Iris pigment epithelial cell (primary cell): Measurements from ENCODE around the gene KARS1.

ENCODE experiments used
- DNase-seq: peaks from one replicate; pipeline ENCODE4 v3.0.0-alpha.2; 2011; ENCODE audit warnings: low read depth

The KARS1 gene

DNA sequence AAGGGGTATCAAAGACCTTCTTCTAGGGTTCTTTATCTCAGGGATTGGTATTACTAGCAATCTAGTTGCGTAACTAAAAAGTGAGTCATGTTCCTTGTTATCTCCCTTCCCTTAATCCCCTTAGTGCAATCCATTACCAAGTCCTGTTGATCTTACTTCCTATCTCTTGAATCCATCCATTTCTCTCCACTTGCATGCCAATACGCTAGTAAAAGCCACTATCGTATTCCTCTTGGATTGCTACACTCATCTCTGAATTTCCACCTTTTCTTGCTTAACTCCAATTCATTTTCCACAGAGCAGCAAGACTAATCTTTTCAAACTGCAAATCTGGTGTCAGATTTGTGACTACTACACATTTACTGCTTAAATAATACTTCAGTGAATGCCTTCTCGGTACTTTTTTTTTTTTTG lies 22.5 kb downstream of the KARS1 start:
- peak; percentile 87 for DNase-seq

DNA sequence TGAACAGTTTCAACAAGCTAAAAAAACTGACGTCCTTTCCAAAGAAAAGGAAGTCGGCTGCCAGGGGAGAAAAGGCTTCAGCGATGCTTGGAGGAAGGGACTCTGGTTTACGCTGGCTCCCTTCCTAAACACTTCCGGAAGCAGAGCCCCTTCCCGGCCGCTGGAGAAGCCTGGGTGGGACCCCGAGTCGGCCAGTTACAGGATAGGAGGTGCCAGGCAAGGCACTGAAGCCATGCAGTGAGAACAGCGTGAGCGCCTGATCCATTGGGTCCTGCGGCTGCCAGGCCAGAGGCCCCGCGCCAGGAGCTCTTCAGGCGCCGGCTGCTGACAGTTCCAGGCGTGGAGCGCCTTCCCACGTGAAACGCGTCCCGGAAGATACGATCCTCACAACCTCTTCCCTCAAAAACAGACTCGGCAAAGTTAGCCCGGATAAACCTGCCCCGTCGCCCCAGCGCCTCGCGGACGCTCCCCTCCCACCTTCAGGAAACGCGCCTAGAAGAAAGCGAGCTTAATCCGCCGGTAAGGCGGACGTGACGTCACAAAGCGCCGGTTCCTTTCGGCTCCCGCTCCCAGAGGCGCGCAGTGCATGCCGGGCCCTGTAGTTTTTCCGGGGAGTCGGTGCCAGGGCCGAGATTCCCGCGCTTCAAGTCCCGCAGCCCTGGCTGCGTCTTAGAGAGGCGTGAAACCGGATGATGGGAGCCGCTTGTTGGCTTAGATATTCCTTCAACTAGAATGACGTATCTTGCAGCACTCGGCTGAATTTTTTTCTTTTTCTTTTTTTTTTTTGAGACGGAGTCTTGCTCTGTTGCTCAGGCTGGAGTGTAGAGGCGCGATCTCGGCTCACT lies 24.5 kb downstream of the KARS1 start, which contains the start of gene ADAT1:
ADAT1 (minus strand) TSS at position 521 of the 845 bp plus-strand sequence. CDS start 2,482 bp downstream, outside the sequence.
- DNase-seq, result peak; percentile 99

DNA sequence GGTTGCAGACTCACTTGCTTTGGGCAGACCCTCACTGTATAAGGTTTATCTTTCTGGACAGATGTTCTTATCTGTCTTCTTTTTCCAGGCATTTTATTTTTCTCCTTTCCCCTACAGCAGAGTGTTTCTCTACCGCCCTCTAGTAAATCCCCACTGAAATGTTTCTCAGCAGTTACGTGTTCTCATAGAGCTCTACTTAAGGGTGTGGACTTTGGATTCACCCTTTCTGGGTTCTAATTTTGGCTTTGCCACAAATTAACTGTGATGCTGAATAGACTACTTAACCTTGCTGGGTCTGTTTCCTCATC lies 26.3 kb downstream of the KARS1 start:
- peak; percentile 57 for DNase-seq

DNA sequence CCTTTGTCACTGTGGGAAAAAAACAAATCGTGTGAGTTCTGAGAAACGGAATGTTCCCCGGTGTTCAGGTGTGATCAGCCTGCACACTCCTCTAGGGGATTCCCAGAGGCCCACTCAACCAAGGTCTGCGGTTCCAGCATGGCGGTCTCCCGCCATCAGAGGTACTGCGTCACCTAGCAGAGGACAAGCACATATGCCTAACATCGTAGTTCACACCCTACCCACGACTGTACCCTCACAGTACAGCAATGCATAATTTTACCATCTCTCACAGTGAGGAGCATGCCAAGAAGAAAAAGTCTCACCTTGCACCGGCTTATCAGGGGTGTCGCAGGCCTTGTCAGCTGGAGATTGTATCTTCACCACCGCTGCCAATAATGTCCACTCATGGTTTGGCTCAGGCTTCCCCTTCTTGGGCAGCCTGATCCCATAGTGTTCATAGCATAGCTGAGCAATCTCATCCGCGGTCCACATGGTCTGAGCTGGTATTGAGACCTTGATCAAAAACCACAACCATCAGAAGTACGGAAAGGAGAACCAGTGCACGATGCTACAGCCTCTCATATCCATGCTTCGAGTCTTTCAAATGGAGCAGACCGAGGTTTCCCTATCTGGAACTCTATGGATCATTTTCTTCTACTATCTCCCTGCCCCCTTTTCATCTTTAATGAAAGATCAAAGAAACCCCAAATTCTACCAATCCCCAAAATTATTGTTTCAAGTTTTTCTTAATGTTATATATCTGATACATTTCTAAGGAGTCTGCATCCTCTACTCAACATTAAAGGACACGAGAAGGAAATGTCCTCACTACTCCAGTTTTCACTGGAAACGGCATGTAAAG lies 26.9 kb downstream of the KARS1 start:
- no peak for DNase-seq

DNA sequence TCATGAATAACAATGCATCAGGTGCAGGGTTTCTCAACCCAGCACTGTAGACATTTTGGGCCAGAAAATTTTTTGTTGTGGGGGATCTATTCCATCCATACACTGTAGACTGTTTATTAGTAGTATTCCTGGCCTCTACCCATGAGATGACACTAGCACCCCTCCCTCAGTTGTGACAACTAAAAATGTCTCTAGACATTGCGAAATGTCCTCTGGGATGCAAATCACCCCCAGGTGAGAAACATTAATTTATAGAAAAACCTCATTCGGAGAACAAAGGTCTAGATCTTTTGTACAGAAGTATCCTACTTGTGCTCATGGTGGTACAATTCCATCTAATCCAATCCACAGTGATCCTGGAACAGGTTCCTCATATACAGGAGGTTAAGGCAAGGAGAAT lies 28.7 kb downstream of the KARS1 start:
- DNase-seq, result no peak

DNA sequence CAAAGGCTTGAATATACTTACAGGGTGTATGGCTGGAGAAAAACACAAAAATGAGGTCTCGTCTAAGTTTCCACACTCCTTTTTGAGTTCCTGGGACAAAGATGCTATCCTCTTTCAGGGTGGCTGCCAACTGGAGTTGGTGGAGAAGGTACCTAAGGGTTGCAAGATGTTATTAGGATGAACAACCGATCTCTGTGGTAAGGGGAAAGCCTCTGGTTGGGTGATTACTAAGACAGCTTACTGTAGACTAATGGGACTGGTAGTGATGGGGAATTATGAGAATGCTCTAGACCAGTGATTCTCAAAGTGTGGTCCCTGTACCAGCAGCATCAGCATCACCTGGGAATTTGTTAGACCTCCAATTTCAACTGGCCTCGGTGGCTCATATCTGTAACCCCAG lies 30.3 kb downstream of the KARS1 start:
- DNase-seq, result no peak

DNA sequence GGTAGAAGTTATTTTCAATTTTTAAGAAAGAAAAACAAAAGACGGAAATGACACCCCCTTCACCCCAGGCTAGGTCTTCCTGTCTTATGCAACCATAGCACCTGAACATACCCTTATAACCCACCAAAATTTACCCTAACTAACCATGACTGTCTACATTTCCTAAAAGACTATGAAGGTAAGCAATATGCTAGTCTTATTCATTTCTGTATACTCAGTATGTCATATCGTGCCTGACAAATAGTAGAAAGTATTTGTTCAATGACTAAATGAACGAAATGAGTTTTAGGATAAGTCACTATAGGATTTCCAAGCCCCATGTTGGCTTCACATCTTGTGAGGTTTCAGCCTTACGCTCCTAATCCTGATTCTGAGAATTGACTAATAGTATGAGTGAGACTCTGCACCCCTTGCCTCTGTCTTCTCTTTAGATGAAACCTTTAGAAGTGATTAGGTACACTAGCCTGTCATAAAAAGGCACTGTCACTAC lies 30.9 kb downstream of the KARS1 start:
- no peak for DNase-seq

DNA sequence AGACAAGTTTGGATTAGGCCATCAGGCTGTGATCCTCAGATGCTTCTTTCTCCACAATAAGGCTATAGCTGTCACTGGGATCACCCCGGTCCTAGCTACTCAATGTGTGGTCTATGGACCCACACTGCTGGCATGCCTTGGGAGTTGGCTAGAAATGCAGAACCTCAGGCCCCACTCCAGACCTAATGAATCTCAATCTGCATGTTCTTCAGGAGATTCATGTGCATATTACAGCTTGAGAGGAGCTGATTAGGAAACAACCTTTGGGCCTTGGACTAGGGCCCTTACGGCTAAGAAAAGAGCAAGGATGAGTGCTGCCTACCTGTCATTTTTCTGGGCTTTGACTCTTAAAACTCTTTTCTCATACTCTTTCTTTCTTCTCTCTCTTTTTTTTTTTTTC lies 31.8 kb downstream of the KARS1 start:
- DNase-seq, result no peak

DNA sequence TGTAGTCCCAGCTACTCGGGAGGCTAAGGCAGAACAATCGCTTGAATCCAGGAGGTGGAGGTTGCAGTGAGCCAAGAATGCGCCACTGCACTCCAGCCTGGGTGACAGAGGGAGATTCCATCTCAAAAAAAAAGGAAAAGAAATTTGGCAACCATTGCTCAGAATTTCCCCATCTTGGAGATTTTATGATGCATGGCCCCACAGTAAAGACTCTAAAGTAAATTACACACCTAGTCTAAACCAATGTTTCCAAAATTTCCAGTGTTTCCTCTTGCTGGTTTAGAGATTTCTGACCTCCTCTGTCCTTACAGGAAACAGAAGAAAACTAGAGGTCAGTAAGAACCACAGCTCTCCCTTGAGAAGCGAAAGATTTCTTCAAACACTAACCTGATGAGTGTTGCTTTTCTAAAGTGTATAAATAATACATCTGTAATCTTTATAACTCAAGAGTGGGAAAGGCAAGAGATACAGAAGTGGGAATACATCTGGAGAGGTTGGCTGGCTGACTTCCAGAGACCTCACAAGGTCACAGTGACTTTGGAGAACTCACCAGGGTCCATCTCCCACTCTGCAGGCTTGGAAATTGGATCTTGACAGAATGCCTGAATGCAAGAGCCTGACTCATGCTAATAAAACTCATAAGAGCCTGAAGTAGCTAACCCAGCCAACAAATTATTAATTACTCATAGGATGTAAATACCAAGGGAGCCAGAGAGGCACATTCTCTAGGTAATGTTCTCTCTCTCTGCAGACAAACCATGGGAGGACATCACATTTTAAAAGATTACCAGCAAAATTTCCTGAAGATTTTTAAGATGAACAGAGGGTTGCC lies 33.2 kb downstream of the KARS1 start:
- peak; percentile 84 for DNase-seq

DNA sequence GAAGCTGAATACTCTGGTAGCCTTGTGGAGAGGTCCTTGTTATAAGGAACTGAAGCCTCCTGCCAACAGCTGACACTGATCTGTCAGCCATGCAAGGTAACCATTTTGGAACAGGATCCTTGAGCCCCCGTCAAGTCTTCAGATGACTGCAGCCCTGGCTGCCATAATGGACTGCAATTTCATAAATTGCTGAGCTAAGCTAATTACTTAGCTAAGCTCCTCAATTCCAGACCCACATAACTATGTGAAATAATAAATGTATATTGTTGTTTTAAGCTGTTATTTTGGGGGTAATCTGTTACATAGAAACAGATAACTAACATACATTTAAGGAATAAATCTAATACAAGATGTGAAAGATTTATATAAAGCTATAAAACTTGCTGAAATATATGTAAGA lies 41.0 kb downstream of the KARS1 start:
- no peak for DNase-seq

DNA sequence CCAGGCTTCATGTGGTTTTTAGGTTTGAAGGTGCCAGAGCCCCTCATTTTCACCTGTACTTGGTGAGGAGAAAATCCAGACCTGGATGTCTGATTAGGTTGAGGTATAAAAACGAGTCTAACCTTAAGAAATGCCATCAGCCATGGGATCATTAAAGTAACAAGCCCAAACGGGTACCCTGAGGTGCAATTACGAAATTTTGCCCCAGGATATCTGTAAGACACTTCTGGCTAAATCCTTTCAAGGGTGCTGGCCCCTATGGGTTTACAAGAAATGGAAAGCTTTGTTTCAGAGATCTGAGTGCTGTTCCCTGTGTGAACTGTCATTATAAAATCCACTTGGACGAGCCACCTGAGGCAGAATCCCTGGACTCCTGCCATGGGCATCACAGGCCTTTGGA lies 44.2 kb downstream of the KARS1 start:
- no peak for DNase-seq

DNA sequence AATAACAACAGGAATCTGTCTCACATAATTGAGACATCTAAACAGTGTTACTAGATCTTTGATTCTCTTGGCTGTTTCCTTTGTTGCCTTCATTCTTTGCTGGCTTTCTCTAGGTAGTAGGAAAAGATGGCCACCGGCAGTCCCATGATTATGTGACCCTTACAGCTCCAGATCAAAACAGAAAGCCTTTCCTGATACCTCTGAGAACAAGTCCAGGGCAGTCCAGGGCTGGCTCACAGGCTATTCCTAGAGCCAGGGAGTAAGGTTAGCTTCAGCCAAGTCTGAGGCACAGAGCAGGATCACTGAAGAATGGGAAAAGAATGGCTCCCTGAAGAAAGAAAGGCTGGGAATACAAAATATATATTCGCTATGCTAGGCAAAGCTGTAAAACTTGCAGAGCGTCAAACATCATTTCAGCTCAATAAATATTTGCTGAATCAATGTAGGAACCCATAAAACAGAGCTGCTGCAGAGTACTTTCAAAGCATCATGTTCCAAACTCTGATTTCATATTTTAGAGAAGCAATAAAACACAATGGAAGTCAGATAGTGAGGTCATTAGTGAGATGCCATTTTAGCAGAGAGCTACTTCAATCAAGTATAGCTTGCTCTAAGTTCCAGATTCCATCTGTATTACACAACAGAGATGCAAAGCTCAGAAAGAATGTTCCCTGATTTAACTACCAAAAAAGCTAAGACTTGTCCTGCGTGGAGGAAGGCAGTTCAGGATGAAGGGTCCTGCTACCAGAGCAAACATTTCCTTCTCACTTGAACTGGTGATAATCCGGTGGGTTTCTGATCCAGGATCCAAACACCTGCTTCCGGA lies 47.8 kb downstream of the KARS1 start:
- DNase-seq, result peak; percentile 61

DNA sequence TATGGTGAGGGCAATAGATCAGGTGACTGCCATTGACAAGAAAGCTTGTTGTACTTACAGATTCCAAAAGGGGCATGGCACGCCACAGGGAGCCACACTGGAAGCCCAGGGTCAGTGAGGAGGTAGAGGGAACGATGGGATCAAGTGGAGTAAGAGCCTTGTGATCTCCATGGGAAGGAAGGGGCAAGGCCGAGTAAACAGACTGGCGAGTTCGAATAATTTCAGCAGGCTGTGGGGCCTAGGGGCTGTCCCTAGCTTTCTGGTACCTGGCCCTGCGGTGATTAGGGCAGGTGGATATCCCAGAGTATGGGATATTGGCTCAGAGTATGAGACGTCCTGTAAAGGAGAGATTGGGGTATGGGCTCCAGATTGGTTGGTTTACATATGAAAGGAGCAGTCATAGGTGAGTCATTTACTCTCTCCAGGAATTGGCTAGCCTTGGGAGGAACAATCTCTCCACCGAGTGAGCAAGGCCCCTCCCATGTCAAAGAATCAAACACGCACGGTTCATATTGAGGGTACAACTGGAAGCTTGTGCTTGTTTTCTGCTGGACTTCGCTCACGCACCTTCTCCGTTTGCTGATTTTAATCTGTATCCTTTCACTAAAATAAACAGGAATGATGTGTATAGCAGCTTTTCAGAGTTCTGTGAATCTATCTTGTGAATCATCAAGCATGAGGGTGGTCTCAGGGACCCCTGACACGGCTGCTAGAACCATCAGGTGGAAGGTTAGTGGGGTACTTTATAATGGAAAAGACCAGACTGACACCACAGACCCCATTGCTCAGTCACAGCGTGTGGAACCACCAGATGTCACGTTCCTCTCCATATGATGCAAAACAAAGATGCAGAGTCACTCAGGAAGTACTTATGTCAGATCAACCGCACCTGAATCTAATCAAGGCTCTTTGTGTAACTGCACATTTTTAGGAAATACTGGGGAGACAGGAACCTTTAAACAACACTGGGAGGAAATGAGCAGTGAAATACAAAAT lies 53.3 kb downstream of the KARS1 start:
- peak; percentile 90 for DNase-seq

DNA sequence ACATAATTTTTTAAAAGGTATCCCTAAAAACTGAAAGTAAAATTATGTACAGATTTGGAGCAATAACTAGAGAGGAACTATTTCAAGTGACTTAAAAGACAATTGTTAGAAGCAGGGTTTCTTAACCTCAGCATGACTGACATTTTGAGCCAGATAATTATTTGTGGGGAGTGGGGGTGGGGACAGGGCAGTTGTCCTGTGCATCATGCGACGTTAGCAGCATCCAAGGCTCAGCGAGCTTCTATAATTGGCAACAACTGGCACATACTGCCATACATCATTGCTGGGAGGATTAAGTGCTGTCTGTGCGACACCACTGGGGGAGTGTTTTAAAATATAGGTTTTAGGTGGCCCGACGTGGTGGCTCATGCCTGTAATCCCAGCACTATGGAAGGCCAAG lies 54.2 kb downstream of the KARS1 start:
- no peak for DNase-seq

DNA sequence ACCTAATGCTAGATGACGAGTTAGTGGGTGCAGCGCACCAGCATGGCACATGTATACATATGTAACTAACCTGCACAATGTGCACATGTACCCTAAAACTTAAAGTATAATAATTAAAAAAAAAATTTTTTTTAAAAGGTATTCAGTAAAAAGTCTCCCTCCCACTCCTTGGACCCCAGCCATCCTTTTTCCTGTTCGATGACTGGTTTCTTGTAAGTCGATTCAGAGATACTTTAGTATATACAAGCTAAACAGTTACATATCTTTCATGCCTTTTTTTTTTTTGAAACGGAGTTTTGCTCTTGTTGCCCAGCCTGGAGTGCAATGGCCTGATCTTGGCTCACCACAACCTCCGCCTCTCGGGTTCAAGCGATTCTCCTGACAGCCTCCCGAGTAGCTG lies 55.5 kb downstream of the KARS1 start:
- DNase-seq, result peak; percentile 42

DNA sequence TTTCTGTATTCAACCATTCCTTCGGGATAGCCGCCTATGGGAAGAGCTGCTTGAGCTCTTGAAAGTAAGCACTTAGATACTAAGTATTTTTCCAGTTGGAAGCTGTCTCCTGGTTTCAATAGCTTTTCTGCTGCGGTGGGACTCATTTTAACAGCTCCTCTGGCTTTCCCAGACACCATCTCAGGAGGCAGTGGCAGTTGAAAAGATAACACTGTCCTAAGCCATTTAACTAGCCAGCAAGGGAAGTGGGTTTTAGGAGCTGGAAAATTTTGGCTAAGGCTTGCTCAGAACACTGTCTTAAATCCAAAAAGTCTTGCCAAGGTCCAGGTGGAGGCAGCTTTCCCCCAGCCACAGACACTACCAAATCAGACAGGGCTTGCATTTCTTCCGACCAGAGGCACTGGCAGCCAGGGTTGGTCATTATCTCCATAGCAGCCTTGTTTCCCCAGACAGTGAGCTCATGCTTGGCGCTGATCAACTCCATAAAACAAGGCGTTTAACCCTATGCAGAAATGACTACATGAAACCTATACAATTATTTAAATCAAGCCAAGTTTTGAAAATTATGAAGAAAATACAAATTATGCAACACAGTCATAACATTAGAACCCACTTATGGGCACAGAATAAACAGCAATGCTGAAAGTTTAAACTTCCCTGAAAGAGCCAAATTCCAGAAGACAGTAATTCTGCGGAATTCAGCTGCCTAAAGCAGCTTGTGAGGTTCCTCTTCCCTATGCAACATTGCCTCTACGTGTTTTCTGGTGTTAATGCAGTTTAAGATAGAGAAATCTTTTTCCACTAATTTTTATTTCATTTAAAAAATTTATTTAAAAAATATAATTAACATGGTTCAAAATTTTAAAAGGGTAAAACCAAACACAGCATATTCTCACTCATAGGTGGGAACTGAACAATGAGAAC lies 56.3 kb downstream of the KARS1 start:
- peak; percentile 90 for DNase-seq

DNA sequence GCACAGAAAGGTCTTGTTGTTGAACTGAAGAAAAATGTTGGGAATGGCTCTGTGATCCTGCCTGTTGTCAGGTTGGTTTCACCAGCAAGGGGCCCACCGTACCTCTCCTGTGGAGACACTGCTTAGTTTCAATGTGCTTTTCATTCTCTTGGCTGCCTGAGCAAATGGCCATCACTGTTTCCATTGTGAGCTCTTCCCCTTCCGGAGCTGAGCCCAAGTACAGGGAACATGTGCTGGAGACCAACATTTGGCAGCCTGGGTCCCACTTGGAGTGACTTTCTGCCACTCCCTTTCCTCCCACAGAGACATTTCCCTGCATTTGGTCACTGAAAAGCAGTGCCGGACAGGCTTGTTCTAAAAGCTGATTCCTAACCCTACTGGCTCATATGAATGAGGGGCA lies 58.2 kb downstream of the KARS1 start:
- DNase-seq, result no peak

DNA sequence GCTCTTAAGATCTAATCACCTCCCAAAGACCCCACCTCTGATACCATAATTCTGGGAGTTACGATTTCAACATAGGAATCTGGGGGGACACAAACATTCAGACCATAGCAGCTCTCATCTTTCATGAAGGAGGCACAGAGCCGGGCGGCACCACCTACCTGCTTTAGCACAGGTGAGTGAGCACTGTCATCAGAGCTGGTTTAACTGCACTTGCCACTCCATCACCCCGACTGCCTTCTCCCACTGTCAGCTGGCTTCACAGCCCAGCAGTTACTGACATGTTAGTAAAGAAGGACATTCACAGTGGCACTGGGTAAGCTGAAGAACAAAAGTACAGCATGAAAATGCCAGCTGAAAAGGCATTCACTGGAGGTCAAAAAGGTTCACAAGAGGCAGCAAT lies 58.7 kb downstream of the KARS1 start:
- no peak for DNase-seq

DNA sequence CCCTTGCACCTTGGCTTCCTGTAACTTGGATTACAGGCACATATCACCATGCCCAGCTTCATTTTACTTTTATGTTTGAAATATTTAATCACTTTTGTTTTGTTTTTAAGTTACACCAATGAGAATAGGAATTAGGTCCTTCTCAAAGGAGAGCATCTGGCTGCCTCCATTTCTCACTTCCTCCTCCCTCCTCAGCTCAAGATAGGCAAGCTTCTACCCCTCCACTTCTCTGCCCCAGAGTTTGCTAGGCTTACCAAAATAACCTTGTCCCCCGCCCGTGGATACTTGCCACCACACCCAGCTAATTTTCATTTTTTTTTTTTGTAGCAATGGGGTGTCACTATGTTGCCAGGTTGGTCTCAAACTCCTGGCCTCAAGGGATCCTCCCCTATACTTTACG lies 63.4 kb downstream of the KARS1 start:
- no peak for DNase-seq
